ENCODE results near the gene EYS. TPM values are rescaled to one million over a fixed set of nuclear protein-coding genes. Genes with fewer than 3 reads are reported as not detected.
"Not testable (repeated sequence)": the region's sequence is repeated elsewhere in the genome, so short reads cannot be mapped to it uniquely, and the experiment has no call there.

The EYS gene
- total RNA-seq, 1 donor from 2014 or later: not detected

DNA sequence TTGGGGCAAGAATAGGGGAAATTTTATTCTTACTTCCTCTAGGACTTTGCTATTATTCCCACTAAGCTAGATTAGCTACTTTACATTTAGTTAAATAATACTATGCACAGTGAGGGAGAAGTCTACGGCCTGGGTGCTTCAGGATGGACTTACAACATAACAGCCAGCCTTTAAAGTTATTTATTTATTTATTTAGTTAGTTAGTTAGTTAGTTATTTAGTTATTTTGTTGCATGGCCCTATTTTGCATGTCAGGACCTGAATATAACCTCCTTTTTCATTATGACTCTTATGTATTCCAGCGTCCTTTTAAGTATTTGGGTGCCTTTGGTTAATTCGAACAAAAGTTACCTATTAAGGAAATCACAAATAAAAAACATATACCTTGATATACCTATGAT, 238.7 kb downstream of the EYS start:
- intact Hi-C loops (cut with micrococcal nuclease): no loop called here
- no peak overlapping the region for H3K4me3 Mint-ChIP-seq
- H3K27ac Mint-ChIP-seq: no peak overlapping the region
- no peak for DNase-seq
- H3K4me1 Mint-ChIP-seq: no peaks in the 10 kb centered on the region
- no peaks in the 10 kb centered on the region for H3K27me3 Mint-ChIP-seq
- no peaks in the 10 kb centered on the region for H3K36me3 Mint-ChIP-seq (ENCODE audit: low read depth)
- H3K9me3 Mint-ChIP-seq: peaks cover 3% of the 10 kb centered on the region

GRCh38 chr6:65461121-65461520, 245.9 kb downstream of the EYS start:
- no peak overlapping the region for H3K27ac Mint-ChIP-seq
- intact Hi-C loops (cut with micrococcal nuclease): no loop called here
- no peak overlapping the region for H3K4me3 Mint-ChIP-seq
- no peaks in the 10 kb centered on the region for H3K4me1 Mint-ChIP-seq
- H3K36me3 Mint-ChIP-seq (ENCODE audit: low read depth): no peaks in the 10 kb centered on the region
- no peak for DNase-seq
- no peaks in the 10 kb centered on the region for H3K27me3 Mint-ChIP-seq
- peaks cover 7% of the 10 kb centered on the region for H3K9me3 Mint-ChIP-seq

GRCh38 chr6:65452333-65452732, 254.7 kb downstream of the EYS start:
- no peaks in the 10 kb centered on the region for H3K27me3 Mint-ChIP-seq
- DNase-seq: no peak
- peaks cover 3% of the 10 kb centered on the region for H3K9me3 Mint-ChIP-seq

DNA sequence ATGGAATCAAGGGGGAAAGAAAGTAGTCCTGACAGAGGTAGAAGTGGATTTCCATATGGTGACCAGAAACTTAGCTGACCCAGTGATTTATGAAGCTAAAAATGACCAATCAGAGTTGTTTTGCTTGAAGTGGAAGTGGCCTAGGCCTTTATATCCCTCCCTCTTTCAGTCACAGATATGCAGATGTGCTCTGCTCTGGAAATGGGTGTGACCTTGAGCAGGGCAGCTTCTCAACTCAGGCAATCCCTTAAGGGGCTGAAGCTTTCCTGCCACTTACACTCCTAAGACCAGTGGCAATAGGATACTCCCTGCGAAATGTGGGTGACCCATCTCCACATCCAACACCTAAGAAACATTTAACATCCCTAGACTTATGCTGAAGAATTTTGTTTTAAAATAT, 256.6 kb downstream of the EYS start:
- intact Hi-C loops (cut with micrococcal nuclease): no loop called here
- H3K27ac Mint-ChIP-seq: no peak overlapping the region
- DNase-seq: no peak

More at GRCh38 chr6:65452333-65452732, 254.7 kb downstream of the EYS start:
- H3K36me3 Mint-ChIP-seq (ENCODE audit: low read depth): no peaks in the 10 kb centered on the region
- H3K4me3 Mint-ChIP-seq: no peak overlapping the region
- H3K4me1 Mint-ChIP-seq: no peaks in the 10 kb centered on the region
- H3K27ac Mint-ChIP-seq: no peak overlapping the region
- intact Hi-C loops (cut with micrococcal nuclease): no loop called here

GRCh38 chr6:65449926-65450325, 257.1 kb downstream of the EYS start:
- H3K27me3 Mint-ChIP-seq: no peaks in the 10 kb centered on the region
- H3K9me3 Mint-ChIP-seq: peaks cover 3% of the 10 kb centered on the region
- DNase-seq: no peak
- H3K36me3 Mint-ChIP-seq (ENCODE audit: low read depth): no peaks in the 10 kb centered on the region
- H3K27ac Mint-ChIP-seq: no peak overlapping the region
- no peak overlapping the region for H3K4me3 Mint-ChIP-seq
- intact Hi-C loops (cut with micrococcal nuclease): no loop called here
- no peaks in the 10 kb centered on the region for H3K4me1 Mint-ChIP-seq

More for the DNA sequence above, 256.6 kb downstream of the EYS start:
- Mint-ChIP-seq H3K36me3 (ENCODE audit: low read depth) (no peaks in the 10 kb centered on the region), H3K4me3 (no peak overlapping the region), H3K9me3 (peaks cover 3% of the 10 kb centered on the region), H3K4me1 (no peaks in the 10 kb centered on the region), H3K27me3 (no peaks in the 10 kb centered on the region)

GRCh38 chr6:65448866-65449265, 258.2 kb downstream of the EYS start:
- peaks cover 3% of the 10 kb centered on the region for H3K9me3 Mint-ChIP-seq
- intact Hi-C loops (cut with micrococcal nuclease): no loop called here
- H3K36me3 Mint-ChIP-seq (ENCODE audit: low read depth): no peaks in the 10 kb centered on the region
- H3K27me3 Mint-ChIP-seq: no peaks in the 10 kb centered on the region
- no peak overlapping the region for H3K27ac Mint-ChIP-seq
- H3K4me3 Mint-ChIP-seq: no peak overlapping the region
- no peak for DNase-seq
- H3K4me1 Mint-ChIP-seq: no peaks in the 10 kb centered on the region

- no peaks in the 10 kb centered on the region for H3K36me3 Mint-ChIP-seq (ENCODE audit: low read depth)
- H3K4me3 Mint-ChIP-seq: no peak overlapping the region
- intact Hi-C loops (cut with micrococcal nuclease): no loop called here
- H3K9me3 Mint-ChIP-seq: no peaks in the 10 kb centered on the region
- H3K27ac Mint-ChIP-seq: no peak overlapping the region
- H3K27me3 Mint-ChIP-seq: no peaks in the 10 kb centered on the region
- DNase-seq: no peak
- H3K4me1 Mint-ChIP-seq: no peaks in the 10 kb centered on the region
Measured at GRCh38 chr6:65436281-65436680, 270.7 kb downstream of the EYS start.

DNA sequence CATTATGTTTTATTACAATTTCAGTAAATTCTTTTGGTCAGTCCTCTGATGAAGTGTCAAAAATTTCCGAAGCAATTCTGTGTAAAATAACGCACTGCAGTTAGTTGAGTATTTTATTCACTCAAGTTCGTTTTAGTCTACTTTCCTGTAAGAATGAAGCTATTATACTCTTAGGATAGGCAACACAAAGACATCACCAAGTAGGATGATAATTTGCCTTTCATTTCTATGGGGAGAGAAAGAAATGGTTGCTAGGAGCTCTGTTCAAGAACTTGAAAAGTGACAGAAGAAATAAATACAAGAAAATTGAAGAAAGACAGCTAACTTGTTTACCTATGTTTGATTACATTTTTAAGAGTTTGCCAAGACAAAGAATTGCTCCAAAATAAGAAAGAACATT, 290.4 kb downstream of the EYS start:
- no peak for DNase-seq
- Mint-ChIP-seq H3K27ac (no peak overlapping the region), H3K4me1 (no peaks in the 10 kb centered on the region), H3K4me3 (no peak overlapping the region), H3K36me3 (ENCODE audit: low read depth) (no peaks in the 10 kb centered on the region), H3K9me3 (peaks cover 3% of the 10 kb centered on the region), H3K27me3 (no peaks in the 10 kb centered on the region)
- intact Hi-C loops (cut with micrococcal nuclease): no loop called here

DNA sequence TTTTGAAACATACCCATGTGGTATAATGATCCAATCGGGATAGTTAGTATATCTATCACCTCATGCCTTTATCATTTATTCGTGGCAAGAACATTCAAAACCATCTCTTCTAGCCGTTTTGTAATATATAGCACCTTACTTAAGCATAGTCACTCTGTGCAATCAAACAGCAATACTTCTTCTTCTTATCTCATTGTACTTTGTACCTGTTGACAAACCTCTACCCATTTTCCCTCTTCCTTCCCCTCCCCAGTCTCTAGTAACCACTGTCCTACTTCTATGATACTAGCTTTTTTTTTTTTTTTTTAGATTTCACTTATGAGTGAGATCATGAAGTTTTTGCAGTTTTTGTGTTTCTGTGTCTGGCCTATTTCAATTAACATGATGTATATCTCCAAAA, 296.7 kb downstream of the EYS start:
- Mint-ChIP-seq H3K4me3 (no peak overlapping the region), H3K27me3 (no peaks in the 10 kb centered on the region), H3K9me3 (no peaks in the 10 kb centered on the region), H3K36me3 (ENCODE audit: low read depth) (no peaks in the 10 kb centered on the region), H3K27ac (no peak overlapping the region), H3K4me1 (no peaks in the 10 kb centered on the region)
- DNase-seq: no peak
- intact Hi-C loops (cut with micrococcal nuclease): no loop called here

DNA sequence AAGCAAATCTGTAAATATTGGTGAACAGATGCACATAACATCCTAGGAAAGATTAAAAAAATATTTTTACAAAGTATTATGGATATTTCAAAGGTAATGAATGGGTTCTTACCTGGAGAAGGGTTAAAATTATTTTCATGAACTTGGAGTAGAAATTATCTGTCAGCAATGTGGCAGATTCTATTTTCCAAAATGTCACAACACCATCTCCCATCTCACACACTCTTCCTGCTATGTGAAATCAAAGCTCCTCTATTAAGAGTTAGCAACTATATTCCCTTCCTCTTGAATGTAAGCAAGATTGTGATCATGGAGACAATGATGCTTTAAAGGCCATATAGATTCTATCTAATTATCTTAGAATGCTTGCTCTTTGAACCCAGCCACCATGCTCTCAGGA, 304.5 kb downstream of the EYS start:
- Mint-ChIP-seq H3K4me3 (no peak overlapping the region), H3K27ac (no peak overlapping the region), H3K9me3 (no peaks in the 10 kb centered on the region), H3K27me3 (no peaks in the 10 kb centered on the region), H3K4me1 (no peaks in the 10 kb centered on the region), H3K36me3 (ENCODE audit: low read depth) (no peaks in the 10 kb centered on the region)
- intact Hi-C loops (cut with micrococcal nuclease): no loop called here
- no peak for DNase-seq

GRCh38 chr6:65399355-65400084, 307.5 kb downstream of the EYS start:
- Mint-ChIP-seq H3K36me3 (ENCODE audit: low read depth) (no peaks in the 10 kb centered on the region), H3K4me1 (no peaks in the 10 kb centered on the region), H3K27ac (no peak overlapping the region), H3K9me3 (peaks cover 11% of the 10 kb centered on the region), H3K4me3 (no peak overlapping the region), H3K27me3 (no peaks in the 10 kb centered on the region)
- intact Hi-C loops (cut with micrococcal nuclease): no loop called here
- no peak for DNase-seq

- Mint-ChIP-seq H3K4me3 (no peak overlapping the region), H3K27me3 (no peaks in the 10 kb centered on the region), H3K27ac (no peak overlapping the region), H3K36me3 (ENCODE audit: low read depth) (no peaks in the 10 kb centered on the region), H3K9me3 (peaks cover 11% of the 10 kb centered on the region), H3K4me1 (no peaks in the 10 kb centered on the region)
- intact Hi-C loops (cut with micrococcal nuclease): no loop called here
- DNase-seq: no peak
Measured at GRCh38 chr6:65398851-65399250, 308.2 kb downstream of the EYS start.

DNA sequence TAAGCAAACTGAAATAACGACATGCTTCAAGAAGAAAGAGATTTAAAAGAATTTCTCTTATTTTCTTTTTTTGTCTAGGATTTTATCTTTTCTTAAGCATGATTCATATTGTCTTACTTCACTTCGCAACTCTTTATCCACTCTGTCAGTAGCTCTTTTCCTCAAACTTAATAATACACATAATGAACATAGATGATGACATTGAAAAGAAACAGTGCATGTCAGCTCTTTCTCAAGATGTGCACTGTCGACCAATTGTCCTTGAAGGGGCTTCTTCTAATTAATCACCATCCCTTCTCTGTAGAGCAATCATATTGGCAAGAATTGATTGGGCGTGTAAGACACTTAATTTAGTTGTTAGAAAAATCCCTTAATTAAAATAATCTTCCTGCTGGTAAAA, 356.5 kb downstream of the EYS start:
- Mint-ChIP-seq H3K27me3 (no peaks in the 10 kb centered on the region), H3K36me3 (ENCODE audit: low read depth) (no peaks in the 10 kb centered on the region), H3K27ac (no peak overlapping the region), H3K4me1 (no peaks in the 10 kb centered on the region), H3K4me3 (no peak overlapping the region), H3K9me3 (no peaks in the 10 kb centered on the region)
- no peak for DNase-seq
- intact Hi-C loops (cut with micrococcal nuclease): no loop called here

DNA sequence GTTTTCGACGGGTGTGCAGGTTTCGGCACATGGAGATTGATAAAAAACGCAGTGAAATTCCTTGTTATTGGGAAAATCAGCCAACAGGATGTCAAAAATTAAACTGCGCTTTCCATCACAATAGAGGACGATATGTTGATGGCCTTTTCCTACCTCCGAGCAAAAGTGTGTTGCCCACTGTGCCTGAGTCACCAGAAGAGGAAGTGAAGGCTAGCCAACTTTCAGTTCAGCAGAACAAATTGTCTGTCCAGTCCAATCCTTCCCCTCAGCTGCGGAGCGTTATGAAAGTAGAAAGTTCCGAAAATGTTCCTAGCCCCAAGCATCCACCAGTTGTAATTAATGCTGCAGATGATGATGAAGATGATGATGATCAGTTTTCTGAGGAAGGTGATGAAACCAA, 404.4 kb downstream of the EYS start:
- H3K27ac Mint-ChIP-seq; H3K36me3 Mint-ChIP-seq (ENCODE audit: low read depth); H3K4me1 Mint-ChIP-seq; H3K27me3 Mint-ChIP-seq; H3K4me3 Mint-ChIP-seq; intact Hi-C loops (cut with micrococcal nuclease); DNase-seq; H3K9me3 Mint-ChIP-seq: not testable (repeated sequence)

DNA sequence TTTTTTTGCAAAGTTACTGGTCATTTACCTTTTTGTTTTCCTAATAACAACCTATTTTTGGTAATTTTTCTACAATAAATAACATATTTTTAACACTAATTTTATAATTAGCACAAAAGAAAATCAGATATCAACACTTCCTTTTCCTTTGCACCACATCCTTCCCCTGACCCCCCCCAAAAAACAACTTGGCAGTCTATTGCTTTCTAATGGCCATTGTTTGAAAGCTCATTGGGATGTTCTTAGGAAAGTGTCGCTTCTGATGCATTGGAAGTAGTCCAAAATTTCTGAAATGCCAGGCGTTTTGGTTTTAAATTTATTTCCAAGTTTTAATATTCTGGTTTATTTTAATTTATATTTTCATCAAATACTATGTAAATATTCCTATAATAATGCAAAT, 407.8 kb downstream of the EYS start:
- intact Hi-C loops (cut with micrococcal nuclease): no loop called here
- Mint-ChIP-seq H3K4me1 (no peaks in the 10 kb centered on the region), H3K4me3 (no peak overlapping the region), H3K36me3 (ENCODE audit: low read depth) (no peaks in the 10 kb centered on the region), H3K27me3 (no peaks in the 10 kb centered on the region), H3K9me3 (no peaks in the 10 kb centered on the region), H3K27ac (no peak overlapping the region)
- no peak for DNase-seq
